Fibroblast of skin of scalp (primary cell): Measurements from ENCODE around the gene NDUFS6.
"Not testable (repeated sequence)": the region's sequence is repeated elsewhere in the genome, so short reads cannot be mapped to it uniquely, and the experiment has no call there.

ENCODE experiments used
- DNase-seq: peaks from one replicate; pipeline ENCODE4 v3.0.0-alpha.2; 2013

Gene NDUFS6

DNA sequence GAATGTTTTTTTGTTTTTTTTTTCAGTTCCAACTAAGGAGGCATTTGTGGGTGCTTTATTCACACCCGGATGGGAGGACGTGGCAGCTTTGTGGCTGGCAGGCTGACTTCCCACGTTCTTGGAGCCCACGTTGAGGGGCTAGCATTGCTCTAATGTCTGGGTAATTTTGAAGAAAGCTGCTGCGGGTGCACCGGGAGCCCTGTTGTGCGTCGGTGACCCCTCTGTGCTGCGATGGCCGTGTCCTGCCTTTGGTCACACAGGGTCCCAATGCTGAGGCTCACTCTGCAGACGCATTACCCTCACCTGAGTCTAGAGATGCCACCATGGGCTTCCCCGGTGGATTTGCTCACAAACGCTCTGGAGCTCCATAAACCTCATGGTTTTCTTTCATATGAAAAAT, 34.2 kb downstream of the NDUFS6 start:
- DNase-seq = no peak

DNA sequence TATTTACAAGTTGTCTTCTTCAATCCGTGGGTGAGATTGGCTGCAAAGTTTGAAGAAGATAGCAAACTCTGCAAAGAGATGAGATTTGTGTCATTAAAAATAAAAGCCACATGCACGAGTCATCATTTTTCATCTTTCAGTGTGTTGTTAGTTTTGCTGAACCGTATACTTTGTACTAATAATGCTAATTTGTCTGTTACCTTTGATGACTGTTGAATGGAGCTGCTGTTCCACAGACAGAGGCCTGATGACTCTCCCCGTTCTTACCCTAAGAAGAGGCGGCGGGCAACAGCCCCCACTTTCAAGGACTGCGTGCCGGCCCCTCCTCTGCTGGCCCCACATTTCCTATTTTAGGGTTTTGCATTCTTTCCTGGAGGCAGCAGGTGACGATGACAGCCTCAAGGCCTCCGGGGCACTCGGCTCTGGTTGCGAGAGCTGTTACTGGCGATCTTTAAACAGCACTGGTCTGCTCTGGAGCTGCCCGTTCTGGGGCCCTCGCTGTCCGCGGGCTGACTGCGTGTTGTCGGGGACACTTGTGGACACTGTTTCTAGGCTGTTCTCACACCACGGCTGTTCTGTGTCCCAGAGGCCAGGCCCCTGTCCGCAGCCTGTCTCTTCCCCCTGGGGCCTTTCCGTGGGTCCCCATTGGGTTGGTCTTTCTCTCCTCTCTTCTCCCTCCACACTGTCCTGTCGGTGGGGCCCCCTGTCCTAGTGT, 35.1 kb downstream of the NDUFS6 start:
- DNase-seq = no peak

DNA sequence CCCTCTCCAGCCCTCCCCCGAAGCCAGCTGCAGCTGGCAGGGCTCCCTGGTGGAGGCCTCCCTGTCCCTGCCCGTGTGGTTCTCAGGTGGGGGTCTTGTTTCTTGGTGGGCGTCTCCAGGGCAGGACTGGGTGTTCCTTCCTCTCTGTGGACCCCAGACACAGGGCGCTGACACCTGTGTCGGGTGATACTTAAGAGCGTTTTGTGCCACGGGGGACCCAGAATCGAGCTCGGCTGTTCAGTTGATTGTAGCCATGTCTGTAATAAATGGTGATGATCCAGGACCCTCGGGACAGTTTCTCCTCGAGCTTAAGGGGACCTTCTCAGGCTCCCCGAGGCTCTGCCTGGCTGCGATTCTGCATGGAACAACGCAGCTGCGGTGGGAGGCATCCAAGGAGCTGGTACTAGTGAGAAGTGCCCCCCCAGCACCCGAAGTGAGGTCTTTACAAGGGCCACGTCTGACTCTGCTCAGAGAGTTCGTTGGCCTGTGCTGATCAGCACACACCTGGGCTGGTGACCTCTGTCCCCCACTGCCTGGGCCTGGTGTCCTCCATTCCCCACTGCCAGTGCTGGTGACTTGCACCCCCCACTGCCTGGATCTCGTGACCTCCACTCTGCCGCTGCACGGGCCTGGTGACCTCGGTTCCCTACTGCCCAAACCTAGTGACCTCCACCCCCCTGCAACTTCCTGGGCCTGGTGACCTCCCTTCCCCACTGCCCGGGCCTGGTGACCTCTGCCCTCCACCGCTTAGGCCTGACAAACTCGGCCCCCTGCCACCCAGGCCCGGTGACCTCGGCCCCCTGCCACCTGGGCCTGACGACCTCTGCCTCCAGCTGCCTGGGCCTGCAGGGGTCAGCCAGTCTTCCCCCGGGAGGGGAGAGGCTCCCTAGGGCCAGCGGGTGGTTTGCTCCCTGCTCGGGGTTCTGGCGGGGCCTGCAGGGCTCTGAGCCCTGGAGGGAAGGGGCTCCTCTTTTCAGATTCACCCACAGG, 36.0 kb downstream of the NDUFS6 start:
- DNase-seq = no peak

DNA sequence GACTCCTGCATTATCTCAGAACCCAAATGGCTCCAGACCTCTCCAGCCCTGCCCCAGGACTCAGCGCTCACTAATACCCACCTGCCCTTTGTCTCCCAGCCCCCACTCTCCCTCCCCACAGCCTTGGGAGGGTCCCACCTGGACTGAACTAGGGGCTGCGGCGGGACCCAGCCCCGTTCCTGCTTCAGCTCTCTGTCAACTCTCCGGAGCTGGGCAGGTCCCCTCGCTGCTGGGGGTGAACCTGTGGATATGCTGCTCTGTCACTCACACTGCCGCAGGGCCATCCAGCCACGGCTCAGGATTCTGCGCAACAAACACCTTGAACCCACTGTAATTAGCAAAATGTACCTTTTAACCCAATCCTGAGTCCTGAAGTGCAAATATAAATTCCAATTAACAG, 36.8 kb downstream of the NDUFS6 start:
- no peak for DNase-seq

DNA sequence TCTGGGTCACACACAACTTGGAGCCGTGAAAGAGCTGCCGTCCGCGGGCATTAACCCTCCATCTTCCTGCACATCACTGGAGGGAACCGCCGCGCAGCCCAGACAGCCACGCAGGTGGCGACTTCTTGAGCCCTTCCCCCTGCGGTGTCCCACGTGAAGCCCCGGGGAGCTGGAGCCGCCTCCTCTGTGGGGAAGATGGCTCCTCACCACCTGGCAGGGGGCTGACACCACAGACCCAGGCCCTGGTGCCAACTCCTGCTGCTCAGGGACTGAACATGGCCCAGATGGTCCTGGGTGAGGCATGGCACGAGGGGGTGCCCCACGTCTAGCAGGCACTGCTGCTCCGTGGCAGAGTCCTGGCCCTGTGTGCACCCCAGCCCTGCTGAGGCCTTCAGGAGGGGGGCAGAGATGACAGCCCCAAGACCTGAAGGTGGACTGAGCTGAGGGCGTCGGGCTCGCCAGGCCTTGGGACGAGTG, 38.9 kb downstream of the NDUFS6 start:
- no peak for DNase-seq

DNA sequence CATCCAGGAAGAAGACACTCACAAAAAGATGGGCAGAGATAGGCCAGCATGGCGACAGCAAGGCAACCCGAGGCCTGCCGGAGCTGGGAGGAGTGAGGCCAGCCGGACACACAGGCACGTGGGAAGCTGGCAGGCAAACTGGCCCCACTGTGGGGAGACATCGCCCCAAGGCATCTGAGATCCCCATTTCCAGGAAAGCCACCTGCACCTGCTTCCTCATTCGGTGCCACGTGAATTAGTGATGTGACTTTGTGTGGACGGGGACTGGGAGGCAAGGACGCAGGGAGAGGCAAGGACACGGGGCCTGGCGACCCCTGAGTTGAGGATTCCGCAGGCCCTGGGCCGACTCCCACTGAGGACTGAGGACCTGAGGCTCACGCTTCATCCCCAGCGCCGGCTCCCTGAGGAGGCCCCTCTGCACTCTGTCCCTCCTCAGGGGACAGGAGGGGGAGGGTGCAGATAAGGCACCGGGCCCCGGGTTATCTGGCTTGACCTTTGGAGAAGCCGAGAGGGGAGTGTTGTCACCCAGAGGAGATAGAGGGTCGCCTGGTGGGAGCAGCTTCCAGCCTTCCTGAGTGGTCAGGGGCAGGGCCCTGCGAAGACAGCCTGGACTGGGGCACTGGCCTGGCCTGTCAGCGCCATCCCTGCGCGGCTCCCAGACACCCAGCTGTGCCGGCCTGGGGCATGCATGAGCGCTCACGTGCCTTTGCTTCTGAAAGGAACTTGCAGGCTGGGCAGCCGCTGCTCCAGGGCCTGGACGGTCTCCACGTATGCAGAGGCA, 39.7 kb downstream of the NDUFS6 start:
- no peak for DNase-seq

DNA sequence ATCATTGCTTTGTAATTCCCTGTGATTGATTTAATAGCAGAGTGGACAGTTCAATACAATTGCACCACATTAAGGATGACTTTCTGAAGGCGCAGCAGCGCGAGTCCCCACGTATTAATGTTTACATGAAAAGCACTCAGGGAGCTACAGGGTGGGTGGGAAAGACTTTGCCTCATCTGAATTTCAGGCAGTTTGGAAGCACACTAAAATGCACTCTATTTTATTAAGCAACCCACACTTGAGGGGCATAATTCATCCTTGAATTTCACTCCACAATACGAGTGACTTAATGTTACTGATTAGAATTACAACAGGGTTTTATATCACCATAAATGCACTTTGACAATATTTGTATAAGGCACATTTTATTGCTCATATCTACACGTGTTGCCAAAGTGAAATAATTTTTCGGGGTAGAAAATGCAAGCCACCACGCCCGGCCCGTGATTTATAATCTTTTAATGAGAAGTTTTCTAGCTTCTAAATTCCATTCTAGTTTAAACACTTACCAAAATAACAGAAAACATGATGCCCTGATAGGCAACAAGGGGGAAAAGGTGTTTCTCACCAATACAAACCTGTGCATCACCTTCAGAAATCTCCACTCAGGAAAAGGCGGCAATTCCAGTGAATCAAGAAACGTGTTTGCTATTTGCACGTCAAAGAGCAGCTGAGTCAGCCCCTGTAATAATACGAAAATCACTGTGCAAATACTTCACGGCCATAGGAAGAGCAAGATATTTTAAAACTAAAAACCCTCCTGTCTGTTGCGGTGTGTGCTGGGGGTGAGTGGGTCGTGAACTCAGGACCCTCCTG, 41.0 kb downstream of the NDUFS6 start:
- no peak for DNase-seq

DNA sequence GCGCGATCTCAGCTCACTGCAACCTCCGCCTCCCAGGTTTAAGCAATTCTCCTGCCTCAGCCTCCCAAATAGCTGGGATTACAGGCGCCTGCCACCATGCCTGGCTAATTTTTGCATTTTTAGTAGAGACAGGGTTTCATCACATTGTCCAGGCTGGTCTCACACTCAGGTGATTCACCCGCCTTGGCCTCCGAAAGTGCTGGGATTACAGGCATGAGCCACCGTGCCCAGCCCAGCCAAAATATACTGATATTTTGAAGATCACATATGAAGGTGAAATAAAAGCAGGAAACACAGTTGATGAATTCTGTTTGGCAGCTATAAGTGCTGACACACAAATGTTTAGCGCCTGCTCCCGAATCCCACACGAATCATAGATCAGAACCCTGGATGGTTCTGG, 42.6 kb downstream of the NDUFS6 start:
- DNase-seq = not testable (repeated sequence)

DNA sequence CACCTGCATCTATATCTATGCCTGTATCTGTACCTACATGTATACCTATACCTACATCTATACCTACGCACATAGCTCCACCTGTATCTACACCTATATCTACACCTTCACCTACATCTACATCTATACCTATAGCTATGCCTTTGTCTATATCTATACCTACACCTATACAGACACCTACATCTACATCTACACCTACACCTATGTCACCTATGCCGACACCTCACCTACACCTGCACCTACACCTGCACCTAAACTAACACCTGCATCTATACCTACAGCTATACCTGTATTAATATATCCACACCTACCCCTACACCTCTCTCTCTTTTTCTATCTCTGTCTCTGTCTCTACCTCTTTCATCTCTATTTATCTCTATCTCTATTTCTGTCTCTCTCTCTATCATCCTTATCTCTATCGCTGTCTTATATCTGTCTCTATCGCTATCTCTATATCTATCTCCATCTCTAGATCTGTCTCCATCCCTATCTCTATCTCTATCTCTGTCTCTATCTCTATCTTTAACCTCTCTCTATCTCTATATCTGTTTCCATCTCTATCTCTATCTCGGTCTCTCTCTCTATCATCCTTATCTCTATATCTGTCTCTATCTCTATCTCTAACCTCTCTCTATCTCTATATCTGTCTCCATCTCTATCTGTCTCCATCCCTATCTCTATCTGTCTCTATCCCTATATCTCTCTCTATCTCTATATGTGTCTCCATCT, 43.7 kb downstream of the NDUFS6 start:
- no peak for DNase-seq

DNA sequence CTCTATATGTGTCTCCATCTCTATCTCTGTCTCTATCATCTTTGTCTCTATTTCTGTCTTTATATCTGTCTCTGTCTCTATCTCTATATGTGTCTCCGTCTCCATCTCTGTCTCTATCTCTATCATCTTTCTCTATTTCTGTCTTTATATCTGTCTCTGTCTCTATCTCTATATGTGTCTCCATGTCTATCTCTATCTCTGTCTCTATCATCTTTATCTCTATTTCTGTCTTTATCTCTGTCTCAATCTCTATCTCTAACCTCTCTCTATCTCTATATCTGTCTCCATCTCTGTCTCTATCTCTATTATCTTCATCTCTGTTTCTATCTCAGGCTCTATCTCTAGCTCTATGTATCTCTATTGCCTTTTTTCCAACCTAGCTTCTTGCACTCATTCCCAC, 44.5 kb downstream of the NDUFS6 start:
- no peak for DNase-seq

DNA sequence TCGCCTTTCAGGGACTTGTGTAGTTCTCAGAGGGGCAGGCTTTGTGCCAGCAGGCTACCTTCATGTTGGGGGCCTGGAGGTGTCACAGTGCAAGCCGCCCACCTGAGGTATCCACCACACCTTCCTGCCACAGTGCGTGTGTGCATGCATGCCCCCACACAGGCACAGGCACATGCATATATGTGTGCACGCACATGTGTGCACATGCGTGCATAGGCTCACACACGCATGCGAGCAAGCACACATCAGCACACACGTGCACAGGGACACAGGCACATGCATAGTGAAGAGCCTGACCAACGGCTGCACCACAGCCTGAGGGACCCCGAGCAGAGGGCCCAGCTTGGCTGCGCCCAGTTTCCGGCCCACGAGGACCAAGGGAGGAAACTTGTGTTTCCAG, 45.4 kb downstream of the NDUFS6 start:
- no peak for DNase-seq

DNA sequence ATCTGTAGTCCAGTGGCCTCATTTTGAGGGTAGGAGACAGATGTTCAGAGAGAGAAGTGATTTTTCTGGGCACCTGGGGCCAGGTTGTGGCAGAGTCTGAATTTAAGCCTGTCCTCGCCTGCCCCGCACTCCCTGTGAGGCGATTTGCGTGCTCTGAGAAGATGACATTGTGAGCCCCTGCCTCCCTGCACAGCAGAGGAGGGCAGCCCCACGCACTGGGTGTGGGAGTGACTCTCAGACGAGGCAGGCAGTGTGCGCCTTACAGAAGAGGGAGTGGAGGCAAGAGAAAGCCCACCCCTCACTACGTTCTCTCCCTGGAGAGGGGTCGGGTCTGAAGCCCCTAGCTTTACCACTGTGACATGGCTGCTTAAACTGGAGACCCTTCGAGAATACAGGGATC, 45.8 kb downstream of the NDUFS6 start:
- DNase-seq = no peak

DNA sequence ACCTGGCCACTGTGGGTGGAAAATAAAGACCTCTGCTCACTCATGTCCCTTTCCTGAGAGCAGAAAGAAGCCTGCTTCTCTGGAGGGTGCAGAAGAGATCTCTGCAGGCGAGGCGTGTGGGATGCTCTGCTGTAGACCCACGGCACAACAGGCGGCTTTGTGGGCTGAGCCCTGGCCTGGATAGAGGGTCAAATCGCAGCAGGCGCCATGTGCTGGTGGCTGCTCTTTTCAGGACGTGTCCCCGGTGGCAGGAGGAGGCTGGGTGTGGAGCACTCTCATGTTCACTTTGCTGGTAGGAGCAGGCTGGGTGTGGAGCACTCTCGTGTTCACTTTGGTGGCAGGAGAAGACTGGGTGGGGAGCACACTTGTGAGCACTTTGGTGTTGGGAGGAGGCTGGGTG, 46.4 kb downstream of the NDUFS6 start:
- DNase-seq = no peak

DNA sequence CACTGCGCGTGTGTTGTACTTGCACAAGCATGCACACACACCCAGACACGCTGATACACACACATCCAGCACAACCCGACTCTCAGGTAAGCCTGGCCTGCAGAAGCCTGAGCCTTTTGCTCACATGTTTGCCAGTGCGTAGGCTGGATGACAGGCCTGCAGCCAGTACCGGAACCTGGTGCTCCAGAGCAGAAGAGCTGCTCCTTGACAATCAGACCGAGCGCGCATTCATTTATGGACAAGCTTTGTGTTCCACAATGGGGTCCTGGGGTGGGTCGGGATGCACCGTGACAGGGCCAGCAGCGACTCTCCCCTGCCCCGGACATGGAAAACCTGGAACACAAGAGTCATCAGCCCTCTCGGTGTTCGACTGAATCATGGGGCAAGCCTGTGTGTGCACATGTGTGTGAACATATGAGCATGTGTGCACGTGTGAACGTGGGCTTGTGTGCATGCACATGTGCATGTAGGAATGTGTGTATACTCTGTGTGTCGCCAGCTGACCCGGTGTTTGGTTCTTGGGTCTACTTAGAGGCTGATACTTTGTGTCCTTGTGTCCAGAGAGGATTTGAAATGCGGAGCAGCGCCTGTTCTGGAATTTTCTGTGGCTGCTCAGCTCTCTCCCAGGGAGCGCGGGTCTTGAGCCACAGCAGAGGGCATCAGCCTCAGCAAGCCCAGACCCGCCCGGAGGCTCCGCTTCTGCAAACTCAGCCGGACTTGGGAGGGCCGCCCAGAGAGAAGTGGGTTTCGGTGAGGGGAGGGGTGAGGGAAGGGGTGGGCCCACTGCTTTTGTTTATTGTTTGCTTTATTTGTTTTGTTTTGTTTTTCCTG, 49.3 kb downstream of the NDUFS6 start:
- no peak for DNase-seq

DNA sequence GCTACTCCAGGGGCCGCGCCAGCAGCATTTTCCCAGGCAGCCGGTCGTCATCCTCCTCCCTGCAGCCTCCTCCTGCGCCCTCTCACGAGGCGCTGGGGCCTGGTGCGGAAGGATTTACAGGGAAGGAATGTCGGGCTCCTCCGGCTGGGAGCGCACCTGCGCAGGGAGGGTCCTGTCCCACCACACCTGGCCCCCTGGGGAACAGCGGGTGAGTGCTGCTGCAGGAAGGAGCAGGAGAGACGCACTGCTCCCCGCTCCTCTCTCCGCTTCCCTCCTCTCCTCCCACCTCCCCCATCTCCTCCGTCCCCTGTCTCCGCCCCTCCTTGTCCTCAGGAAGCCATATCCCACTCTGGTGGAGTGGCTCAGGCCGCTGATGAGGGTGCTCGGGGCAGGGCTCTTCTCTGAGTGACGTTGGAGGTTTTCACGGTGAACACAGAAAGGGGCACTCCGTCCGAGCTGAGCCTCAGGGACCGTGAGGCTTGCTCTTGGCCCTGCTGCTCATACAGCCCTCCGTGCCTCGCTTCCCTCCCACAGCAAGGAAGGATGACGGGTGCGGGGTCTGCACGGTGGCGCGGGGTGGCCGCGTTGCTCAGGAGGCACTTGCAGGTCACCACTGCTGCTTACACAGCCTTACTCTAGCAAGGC, 50.2 kb downstream of the NDUFS6 start:
- no peak for DNase-seq

DNA sequence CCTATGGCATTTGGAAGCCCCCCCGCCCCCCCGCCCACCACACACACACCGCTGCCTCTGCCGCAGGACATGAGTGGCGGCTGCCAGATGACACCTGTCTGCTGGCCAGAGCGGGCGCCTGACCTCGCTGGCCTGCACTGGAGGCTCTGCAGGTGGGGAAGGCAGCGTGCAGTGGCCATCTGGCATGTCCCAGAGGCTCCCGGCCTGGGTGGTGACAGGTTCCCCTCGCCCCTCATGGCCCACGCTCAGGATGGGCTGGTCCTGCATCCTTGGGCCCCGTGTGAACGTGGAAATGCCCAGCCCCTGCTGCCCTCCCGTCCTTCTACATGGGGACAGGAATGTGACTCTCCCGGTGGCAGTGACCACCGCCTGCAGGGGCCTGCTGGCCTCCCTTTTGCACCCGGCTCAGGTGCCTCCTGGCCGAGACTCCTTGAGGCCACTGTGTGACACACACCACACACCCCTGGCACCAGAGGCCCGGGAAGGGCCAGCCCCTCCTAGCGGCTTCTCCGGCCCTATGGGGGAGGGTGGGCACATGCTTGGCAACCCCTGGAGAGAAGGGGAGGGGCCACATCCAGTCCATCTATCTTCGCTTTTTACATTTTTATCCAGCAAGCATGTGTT, 51.2 kb downstream of the NDUFS6 start:
- DNase-seq = no peak

DNA sequence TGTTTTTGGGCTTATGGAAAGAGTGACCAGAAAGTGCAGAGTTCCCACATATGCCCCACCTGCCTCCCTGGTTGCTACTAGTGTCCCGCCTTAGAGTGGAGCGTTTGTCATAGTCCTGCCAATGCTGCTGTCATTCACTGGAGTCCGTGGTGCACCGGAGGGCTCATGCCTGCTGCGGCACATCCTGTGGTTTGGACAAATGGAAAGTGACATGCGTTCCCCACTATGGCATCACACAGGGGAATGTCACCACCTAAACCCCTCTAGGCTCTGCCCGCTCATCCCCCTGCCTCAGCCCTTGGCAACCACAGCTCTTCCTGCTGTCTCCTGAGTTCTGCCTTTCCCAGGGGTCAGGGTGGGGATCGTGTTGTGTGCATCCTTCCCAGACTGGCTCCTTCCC, 52.3 kb downstream of the NDUFS6 start:
- DNase-seq = no peak

DNA sequence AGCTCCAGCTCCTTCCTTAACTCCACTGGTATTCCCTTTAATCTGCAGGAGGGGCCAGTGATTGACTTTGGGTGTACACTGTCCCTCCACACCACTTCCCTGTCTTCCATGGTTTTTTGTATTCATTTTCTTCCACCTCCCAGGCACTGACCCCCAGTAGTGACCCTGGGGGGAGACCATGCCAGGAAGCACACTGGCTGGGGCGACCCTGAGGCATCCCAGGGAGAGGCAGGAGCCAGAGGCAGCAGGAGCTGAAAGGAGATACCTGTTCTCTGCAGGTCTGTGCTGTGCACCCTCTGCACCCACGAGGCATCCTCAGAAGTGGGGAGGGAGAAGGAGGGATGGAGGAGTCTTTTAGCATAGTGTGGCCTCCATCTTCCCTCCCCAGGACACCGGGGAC, 53.9 kb downstream of the NDUFS6 start:
- no peak for DNase-seq

DNA sequence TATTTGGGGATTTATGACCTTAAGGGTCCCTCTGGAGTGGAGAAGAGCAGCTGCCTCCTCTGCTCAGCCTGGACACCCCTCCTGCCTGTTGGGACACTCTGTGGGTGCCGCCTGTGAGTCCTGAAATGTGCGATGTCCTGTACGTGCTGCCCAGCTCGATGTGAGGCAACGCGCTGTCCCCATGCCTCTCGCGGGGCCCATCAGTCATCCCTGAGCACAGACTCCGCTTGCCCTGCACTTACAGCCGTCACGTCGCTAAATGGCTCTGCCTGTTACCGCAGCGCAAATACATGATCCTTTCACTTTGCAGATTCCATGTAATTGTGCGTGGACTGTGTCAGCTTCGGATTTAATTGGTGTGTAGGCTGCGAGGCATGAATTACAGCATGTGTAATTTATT, 54.4 kb downstream of the NDUFS6 start:
- no peak for DNase-seq
